AG09309 (cell line): ENCODE data around the gene POLK.
A peak's percentile ranks its signal among the peaks of the same experiment; 100 is the strongest.

Source experiments
- DNase-seq: peaks from one replicate; pipeline ENCODE4 v3.0.0-alpha.2; 2010; ENCODE audit warnings: low read depth
- H3K4me3 ChIP-seq: 2 replicates; pipeline ENCODE4 v1.5.1; 2011; ENCODE audit warnings: mild to moderate bottlenecking, low read depth, low read length, moderate library complexity; ENCODE audit not compliant: control insufficient read depth
- CTCF ChIP-seq: IDR thresholded peaks from 2 replicates; pipeline ENCODE4 v1.5.1; 2011; ENCODE audit warnings: mild to moderate bottlenecking, low read depth, low read length, inconsistent platforms; ENCODE audit not compliant: insufficient read depth, control insufficient read depth; ENCODE audit errors: missing control alignments

Gene POLK

GRCh38 chr5:75510417-75510835 lies 1.3 kb upstream of the POLK start:
- peak overlapping the region; percentile 97 for H3K4me3 ChIP-seq
- DNase-seq, result no peak
- no peak for TF ChIP-seq CTCF

- DNase-seq, result no peak
- no peak for TF ChIP-seq CTCF
- peak overlapping the region; percentile 97 for H3K4me3 ChIP-seq
Observed at GRCh38 chr5:75510836-75511434, 756 bp upstream of the POLK start.

- no peak for DNase-seq
- H3K4me3 ChIP-seq, result peak overlapping the region; percentile 97
- no peak for TF ChIP-seq CTCF
Observed at GRCh38 chr5:75512383-75513074, 838 bp downstream of the POLK start.

- TF ChIP-seq CTCF, result no peak
- no peak overlapping the region for H3K4me3 ChIP-seq
Observed at GRCh38 chr5:75513841-75514240, 2.1 kb downstream of the POLK start.

GRCh38 chr5:75514323-75514722 lies 2.6 kb downstream of the POLK start:
- no peak for DNase-seq
- no peak overlapping the region for H3K4me3 ChIP-seq
- no peak for TF ChIP-seq CTCF

More at GRCh38 chr5:75513841-75514240, 2.1 kb downstream of the POLK start:
- DNase-seq, result no peak

- no peak overlapping the region for H3K4me3 ChIP-seq
- no peak for DNase-seq
- no peak for TF ChIP-seq CTCF
Observed at GRCh38 chr5:75519761-75520160, 8.1 kb downstream of the POLK start.
